Measurements from ENCODE around the gene MEGF11. TPM values are rescaled to one million over a fixed set of nuclear protein-coding genes. Genes with fewer than 3 reads are reported as not detected.

MEGF11 gene
- total RNA-seq, 2 experiments from 2014 or later = not detected

GRCh38 chr15:66186049-66186825, 67.3 kb downstream of the MEGF11 start:
- CTCF ChIA-PET = no interaction called here
- POLR2A ChIA-PET = no interaction called here

- ChIA-PET POLR2A (no interaction called here), CTCF (no interaction called here)
Measured at GRCh38 chr15:66184936-66185790, 68.4 kb downstream of the MEGF11 start.

DNA sequence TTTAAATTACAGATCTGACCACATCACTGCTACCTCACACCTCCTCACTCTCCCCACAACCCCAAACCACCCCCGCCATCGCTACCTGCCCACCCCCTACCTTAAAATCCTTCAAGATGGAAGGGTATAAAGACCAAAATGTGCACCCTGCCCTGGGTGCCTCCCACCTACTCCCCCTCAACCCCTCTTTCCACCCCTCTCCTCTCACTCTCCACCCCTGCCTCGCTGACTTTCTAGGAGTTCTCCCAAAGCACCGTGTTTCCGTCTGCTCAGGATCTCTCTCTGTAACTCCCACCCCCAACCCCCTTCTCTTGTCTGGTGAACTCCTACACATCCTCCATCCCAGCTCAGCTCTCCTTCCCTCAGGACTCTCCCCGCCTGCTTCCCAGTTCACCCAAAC, 69.1 kb downstream of the MEGF11 start:
- CTCF ChIA-PET = no interaction called here
- POLR2A ChIA-PET = no interaction called here

DNA sequence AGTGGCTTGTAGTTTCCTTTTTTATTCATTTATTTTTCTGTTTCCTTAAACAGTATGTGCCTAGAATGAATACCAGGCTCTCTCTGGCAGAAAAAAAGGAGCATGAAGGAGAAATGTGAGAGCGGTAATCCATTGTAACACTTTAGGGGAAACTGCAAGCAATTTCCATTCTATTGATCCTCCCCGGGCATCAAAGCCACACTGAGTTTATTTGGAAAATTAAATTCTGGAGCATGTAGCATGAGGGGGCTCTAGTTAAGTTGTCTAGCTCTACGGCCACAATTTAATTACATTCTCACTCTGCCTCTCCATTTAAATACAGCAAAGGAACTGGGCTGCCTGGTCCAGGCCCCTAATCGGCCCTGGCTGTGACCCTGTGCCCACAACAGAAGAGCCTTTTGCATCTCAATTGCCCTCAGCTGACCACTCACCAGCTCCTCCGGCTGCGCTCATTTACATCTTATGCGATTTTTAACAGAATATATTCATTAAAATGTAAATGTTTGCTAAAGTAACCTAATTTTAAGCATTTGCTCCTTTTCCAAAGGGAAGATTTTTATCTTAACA, 72.9 kb downstream of the MEGF11 start:
- POLR2A ChIA-PET = no interaction called here
- CTCF ChIA-PET = no interaction called here

DNA sequence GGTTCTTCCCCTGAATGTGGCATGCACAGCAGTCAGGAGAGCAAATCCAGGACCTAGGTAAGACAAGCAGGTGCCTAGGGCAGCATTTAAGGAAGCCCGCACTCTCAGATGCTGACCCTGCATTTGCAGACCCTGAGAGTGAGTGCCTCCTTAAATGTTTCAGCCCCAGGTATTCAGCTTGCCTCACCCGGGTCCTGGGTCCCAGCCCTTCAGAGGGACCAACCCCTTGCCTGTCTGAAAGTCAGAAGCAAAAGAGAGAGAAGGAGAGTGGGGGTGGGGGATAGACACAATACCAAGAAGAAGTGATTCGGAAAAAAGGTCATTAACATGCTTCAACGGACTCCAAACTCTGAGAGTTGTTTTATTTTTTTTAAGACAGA, 75.0 kb downstream of the MEGF11 start:
- CTCF ChIA-PET = no interaction called here
- POLR2A ChIA-PET = no interaction called here

GRCh38 chr15:66172324-66172980, 81.1 kb downstream of the MEGF11 start:
- POLR2A ChIA-PET = no interaction called here

GRCh38 chr15:66171841-66172240, 81.7 kb downstream of the MEGF11 start:
- ChIA-PET CTCF (no interaction called here), POLR2A (no interaction called here)

More at GRCh38 chr15:66172324-66172980, 81.1 kb downstream of the MEGF11 start:
- CTCF ChIA-PET = no interaction called here

DNA sequence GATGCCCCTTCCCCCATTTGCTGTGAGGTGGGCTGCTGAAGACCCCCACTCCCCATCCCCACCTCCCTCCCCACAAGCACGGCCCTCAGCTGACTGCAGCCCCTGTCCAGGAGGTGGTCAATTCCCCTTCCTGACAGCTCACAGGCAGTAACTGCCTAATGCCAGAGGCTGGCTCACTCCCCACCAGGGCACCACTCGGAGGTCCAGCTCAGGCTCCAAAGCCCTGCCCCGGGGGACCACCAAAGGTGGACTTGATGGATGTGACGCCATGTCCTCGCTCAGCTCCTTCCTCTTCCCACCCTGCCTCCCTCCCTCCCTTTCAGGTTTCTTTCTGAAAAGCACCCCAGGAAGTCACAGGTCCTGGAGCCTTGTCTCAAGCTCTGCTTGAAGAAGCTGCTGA, 82.8 kb downstream of the MEGF11 start:
- POLR2A ChIA-PET = no interaction called here
- CTCF ChIA-PET = no interaction called here

GRCh38 chr15:66170042-66170441, 83.5 kb downstream of the MEGF11 start:
- ChIA-PET POLR2A (no interaction called here), CTCF (interaction anchor here (0.6 kb wide), 1 partner anchor 277 kb away, joined by 4 read pairs; no protein-coding TSS in a partner anchor)

DNA sequence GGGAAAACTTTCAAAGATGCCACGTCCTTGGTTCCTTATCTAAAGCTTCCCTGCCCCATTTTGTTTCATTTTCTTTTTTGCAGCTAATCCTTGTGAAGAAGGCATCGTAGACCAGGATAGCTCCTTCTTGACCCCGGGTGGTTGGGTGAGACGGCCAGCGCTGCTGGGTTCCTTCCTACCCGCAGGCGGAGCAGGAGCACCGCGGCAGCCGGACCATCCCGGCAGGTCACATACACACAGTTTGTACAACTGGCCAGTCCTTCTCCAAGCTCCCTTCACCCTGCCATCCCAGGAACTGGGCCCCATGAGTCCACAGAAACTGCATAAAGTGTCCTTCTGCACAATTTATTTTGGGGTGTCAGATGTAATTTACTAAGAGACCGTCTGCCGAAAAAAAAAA, 83.9 kb downstream of the MEGF11 start:
- ChIA-PET POLR2A (no interaction called here), CTCF (interaction anchor here (0.6 kb wide), 1 partner anchor 278 kb away, joined by 4 read pairs; no protein-coding TSS in a partner anchor)

- POLR2A ChIA-PET = no interaction called here
- CTCF ChIA-PET = no interaction called here
Measured at GRCh38 chr15:66169023-66169422, 84.5 kb downstream of the MEGF11 start.

GRCh38 chr15:66167854-66168253, 85.7 kb downstream of the MEGF11 start:
- ChIA-PET CTCF (no interaction called here), POLR2A (no interaction called here)

DNA sequence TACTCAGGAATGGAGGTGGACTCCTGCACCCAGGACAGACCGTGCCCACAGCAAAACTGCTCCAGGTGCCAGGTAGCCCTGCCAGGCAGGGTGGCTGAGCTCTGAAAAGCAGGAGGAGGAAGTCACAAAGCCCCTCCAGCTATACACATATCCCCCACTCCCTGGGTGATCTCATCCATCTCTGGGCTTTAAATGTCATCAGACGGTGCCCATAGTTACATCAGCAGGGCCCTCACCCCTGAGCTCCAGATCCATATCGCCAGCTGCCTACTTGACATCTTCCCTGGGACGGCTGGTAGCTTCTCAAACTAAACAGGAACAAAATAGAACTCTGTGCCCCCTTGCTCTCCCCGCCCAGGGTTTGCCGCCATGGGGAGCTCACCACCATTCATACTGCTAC, 87.7 kb downstream of the MEGF11 start:
- ChIA-PET CTCF (no interaction called here), POLR2A (no interaction called here)

GRCh38 chr15:66164788-66165187, 88.8 kb downstream of the MEGF11 start:
- ChIA-PET CTCF (no interaction called here), POLR2A (no interaction called here)

GRCh38 chr15:66163553-66163952, 90.0 kb downstream of the MEGF11 start:
- POLR2A ChIA-PET = no interaction called here
- CTCF ChIA-PET = no interaction called here

DNA sequence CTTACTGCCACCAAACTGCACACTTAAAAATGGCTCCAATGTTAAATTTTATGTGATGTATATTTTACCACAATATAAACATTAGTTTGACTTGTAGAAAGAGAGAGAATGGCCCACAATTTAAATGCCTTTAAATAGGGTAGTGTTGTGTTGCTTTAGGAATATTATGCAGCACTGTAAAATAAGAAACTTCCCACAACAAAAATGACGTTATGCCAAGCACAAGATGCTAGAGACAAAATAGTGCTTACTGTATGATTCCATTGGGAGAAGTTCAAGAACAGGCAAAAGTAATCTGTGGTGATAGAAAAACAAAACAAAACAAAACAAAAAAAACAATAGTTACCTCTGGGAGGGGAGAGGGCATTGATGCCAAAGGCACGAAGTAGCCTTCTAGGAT, 91.3 kb downstream of the MEGF11 start:
- CTCF ChIA-PET = no interaction called here
- POLR2A ChIA-PET = no interaction called here

DNA sequence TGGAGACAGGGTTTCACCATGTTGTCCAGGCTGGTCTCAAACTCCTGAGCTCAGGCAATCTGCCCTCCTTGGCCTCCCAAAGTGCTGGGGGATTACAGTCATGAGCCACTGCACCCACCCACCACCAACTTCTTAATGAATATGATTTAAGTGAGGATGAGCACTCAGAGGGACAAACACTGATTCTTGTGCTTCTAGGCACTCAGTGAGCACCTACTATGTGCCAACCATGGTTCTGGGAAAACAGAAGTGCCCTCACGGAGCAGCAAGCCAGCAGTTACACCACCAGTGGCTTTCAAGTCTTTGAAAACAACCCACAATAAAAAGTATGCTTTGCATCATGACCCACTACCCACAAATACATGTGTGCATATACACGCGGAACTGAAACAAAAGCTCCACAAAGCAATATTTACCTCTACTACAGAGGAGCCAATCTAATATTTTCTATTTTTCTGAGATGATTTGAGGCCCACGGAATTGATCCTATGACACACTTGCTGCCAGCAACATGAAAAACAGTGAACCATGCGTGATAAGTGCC, 91.9 kb downstream of the MEGF11 start:
- ChIA-PET CTCF (no interaction called here), POLR2A (no interaction called here)

- ChIA-PET CTCF (no interaction called here), POLR2A (no interaction called here)
Measured at GRCh38 chr15:66161108-66161507, 92.4 kb downstream of the MEGF11 start.

- POLR2A ChIA-PET = no interaction called here
Measured at GRCh38 chr15:66157507-66157906, 96.0 kb downstream of the MEGF11 start.

GRCh38 chr15:66156310-66156975, 97.1 kb downstream of the MEGF11 start:
- CTCF ChIA-PET = no interaction called here
- POLR2A ChIA-PET = no interaction called here

More at GRCh38 chr15:66157507-66157906, 96.0 kb downstream of the MEGF11 start:
- CTCF ChIA-PET = no interaction called here
